GM23338 (cell line): Measurements from ENCODE around the gene GLRX2. TPM values are rescaled to one million over a fixed set of nuclear protein-coding genes. Genes with fewer than 3 reads are reported as not detected.

Source experiments
- ATAC-seq: fragments of 200-7000 bp; cut with Tn5 transposase; 3 replicates; pipeline ENCODE4 v1.9.1; 2020
- DNase-seq: peaks from one replicate; pipeline ENCODE4 v3.0.0-alpha.2; 2015; ENCODE audit warnings: low spot score
- H2AFZ ChIP-seq: fragments of 200-600 bp; sonication (generic); 2 replicates; pipeline ENCODE4 v1.8.0; 2016; ENCODE audit warnings: antibody characterized with exemption, mild to moderate bottlenecking, moderate library complexity
- H3F3A ChIP-seq: fragments of 200-600 bp; sonication (generic); replicated peaks from 2 replicates; pipeline ENCODE4 v1.8.0; 2017; ENCODE audit warnings: antibody characterized with exemption, mixed run types, low read depth
- H3K27ac ChIP-seq: fragments of 200-600 bp; sonication (generic); 2 replicates; pipeline ENCODE4 v1.6.1; 2016; ENCODE audit warnings: low read depth
- H3K27me3 ChIP-seq: fragments of 200-600 bp; sonication (generic); 2 replicates; pipeline ENCODE4 v1.8.0; 2016; ENCODE audit warnings: mild to moderate bottlenecking, mixed run types, moderate library complexity; ENCODE audit not compliant: insufficient read depth
- H3K36me3 ChIP-seq: fragments of 200-600 bp; sonication (generic); 2 replicates; pipeline ENCODE4 v1.8.0; 2016; ENCODE audit warnings: mild to moderate bottlenecking; ENCODE audit not compliant: insufficient read depth
- H3K4me1 ChIP-seq: fragments of 200-600 bp; sonication (generic); 2 replicates; pipeline ENCODE4 v1.8.0; 2016; ENCODE audit warnings: mild to moderate bottlenecking, moderate library complexity; ENCODE audit not compliant: insufficient read depth
- H3K4me2 ChIP-seq: fragments of 200-600 bp; sonication (generic); 2 replicates; pipeline ENCODE4 v1.7.1; 2017; ENCODE audit warnings: mixed run types
- H3K4me3 ChIP-seq: fragments of 200-600 bp; sonication (generic); 2 replicates; pipeline ENCODE4 v1.6.1; 2016; ENCODE audit warnings: mixed run types
- H3K79me2 ChIP-seq: fragments of 200-600 bp; sonication (generic); replicated peaks from 2 replicates; pipeline ENCODE4 v1.8.0; 2017; ENCODE audit warnings: mild to moderate bottlenecking; ENCODE audit not compliant: insufficient read depth
- H3K9me2 ChIP-seq: fragments of 200-600 bp; sonication (generic); 2 replicates; pipeline ENCODE4 v1.8.0; 2017; ENCODE audit not compliant: insufficient read depth
- H4K20me1 ChIP-seq: fragments of 200-600 bp; sonication (generic); replicated peaks from 2 replicates; pipeline ENCODE4 v1.8.0; 2017; ENCODE audit warnings: mild to moderate bottlenecking; ENCODE audit not compliant: insufficient read depth
- H3K27ac Mint-ChIP-seq: 2 replicates; pipeline ENCODE4 v1.8.0; 2020; ENCODE audit warnings: inconsistent platforms, mild to moderate bottlenecking, moderate library complexity, mixed read lengths
- H3K27me3 Mint-ChIP-seq: 3 replicates; pipeline ENCODE4 v1.8.0; 2022; ENCODE audit warnings: low read depth, mild to moderate bottlenecking, moderate library complexity, mixed read lengths, inconsistent platforms; ENCODE audit not compliant: insufficient read depth, poor library complexity
- H3K36me3 Mint-ChIP-seq: 3 replicates; pipeline ENCODE4 v1.8.0; 2021; ENCODE audit warnings: low read depth, mild to moderate bottlenecking, inconsistent platforms, moderate library complexity, mixed read lengths
- H3K4me1 Mint-ChIP-seq: 3 replicates; pipeline ENCODE4 v1.8.0; 2020; ENCODE audit warnings: mild to moderate bottlenecking, inconsistent platforms, mixed read lengths
- H3K4me3 Mint-ChIP-seq: 3 replicates; pipeline ENCODE4 v1.8.0; 2021; ENCODE audit warnings: moderate library complexity, mild to moderate bottlenecking, inconsistent platforms, mixed read lengths
- H3K9me3 Mint-ChIP-seq: 3 replicates; pipeline ENCODE4 v1.8.0; 2020; ENCODE audit warnings: moderate library complexity, mild to moderate bottlenecking, inconsistent platforms, mixed read lengths
- CREB1 ChIP-seq: fragments of 250-450 bp; sonication (Bioruptor Pico); IDR thresholded peaks from 2 replicates; pipeline ENCODE4 v1.5.0; 2020; ENCODE audit warnings: low read depth, mild to moderate bottlenecking, moderate library complexity
- CTCF ChIP-seq, 2 experiments: fragments of 200-600 bp in 1 of 2; sonication (generic) in 1 of 2; conservative IDR thresholded peaks; 2 replicates each; pipeline versions ENCODE4 v1.5.1 to v1.6.1; 2016 to 2017; ENCODE audit warnings: antibody characterized with exemption in 2 of 2, low read depth in 2 of 2, mild to moderate bottlenecking in 2 of 2, moderate library complexity in 1 of 2
- EZH2 ChIP-seq: fragments of 200-600 bp; sonication (generic); IDR thresholded peaks from one replicate; pipeline ENCODE4 v1.8.0; 2017; ENCODE audit warnings: antibody characterized with exemption, mild to moderate bottlenecking, low read depth; ENCODE audit not compliant: unreplicated experiment
- EZH2phosphoT487 ChIP-seq: fragments of 200-600 bp; sonication (generic); IDR thresholded peaks from one replicate; pipeline ENCODE4 v1.8.1; 2018; ENCODE audit warnings: antibody characterized with exemption; ENCODE audit not compliant: unreplicated experiment
- JUNB ChIP-seq: IDR thresholded peaks from one replicate; pipeline ENCODE4 v1.6.1; 2016; ENCODE audit warnings: antibody characterized with exemption; ENCODE audit not compliant: unreplicated experiment
- NANOG ChIP-seq: IDR thresholded peaks from 2 replicates; pipeline ENCODE4 v1.6.1; 2016; ENCODE audit warnings: antibody characterized with exemption, borderline replicate concordance
- POLR2AphosphoS5 ChIP-seq: IDR thresholded peaks from 2 replicates; pipeline ENCODE4 v1.6.1; 2016; ENCODE audit warnings: antibody characterized with exemption, low read depth
- STAT1 ChIP-seq: IDR thresholded peaks from one replicate; pipeline ENCODE4 v1.6.1; 2016; ENCODE audit warnings: antibody characterized with exemption; ENCODE audit not compliant: unreplicated experiment
- ZNF114 ChIP-seq: fragments of 250-450 bp; sonication (Bioruptor Pico); IDR thresholded peaks from 2 replicates; pipeline ENCODE4 v1.5.0; 2020; ENCODE audit warnings: mild to moderate bottlenecking, moderate library complexity
- ZNF331 ChIP-seq: fragments of 250-450 bp; sonication (Bioruptor Pico); IDR thresholded peaks from 2 replicates; pipeline ENCODE4 v1.5.0; 2020; ENCODE audit warnings: low read depth, mild to moderate bottlenecking, moderate library complexity
- polyA plus RNA-seq: library from polyadenylated mRNA; unstranded; fragments of >200 nt; fragmentation: Nextera tagmentation; extraction: Ambion mirVana; gene quantifications from 2 replicates; pipeline ENCODE4 v1.2.1, GENCODE V29; 2016
- total RNA-seq: library from RNA; depleted of rRNA; stranded (reverse); fragments of >200 nt; shearing (Covaris generic); gene quantifications from 2 replicates; pipeline ENCODE4 v1.2.3, GENCODE V29; 2014
- TF ChIP-seq, protein P1 (sequence below): fragments of 250-450 bp; sonication (Bioruptor Pico); IDR thresholded peaks from 2 replicates; pipeline ENCODE4 v1.5.0; 2020; ENCODE audit warnings: mild to moderate bottlenecking, moderate library complexity
- TF ChIP-seq, protein P2 (sequence below): IDR thresholded peaks from one replicate; pipeline ENCODE4 v1.6.1; 2018; ENCODE audit warnings: antibody characterized with exemption; ENCODE audit not compliant: unreplicated experiment
- TF ChIP-seq, protein P3 (sequence below): IDR thresholded peaks from 2 replicates; pipeline ENCODE4 v1.6.1; 2016; ENCODE audit warnings: antibody characterized with exemption

GLRX2 gene
- total and polyA plus RNA-seq, 2 experiments from 2014 or later = 7.7 to 28.3 TPM

DNA sequence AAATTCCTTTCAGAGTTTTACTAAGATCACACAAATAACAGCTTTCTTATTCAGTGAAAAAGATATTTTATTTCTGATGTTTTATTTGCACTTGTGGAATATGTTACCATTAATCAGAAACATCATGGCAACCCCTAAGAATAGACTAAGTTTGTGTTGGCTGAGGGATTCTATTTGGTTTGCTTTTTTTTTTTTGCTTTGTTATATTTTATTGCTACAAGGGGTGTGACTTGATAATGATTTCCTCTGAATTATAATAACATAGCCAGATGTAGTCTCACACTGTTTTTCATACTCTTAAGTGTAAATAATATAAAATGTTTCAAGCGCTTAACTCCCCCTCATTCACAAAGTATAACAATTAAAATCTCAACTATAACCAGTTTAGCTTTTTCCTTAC lies 20.0 kb downstream of the GLRX2 start:
- no peak for TF ChIP-seq JUNB
- no peak for TF ChIP-seq POLR2AphosphoS5
- TF ChIP-seq NANOG = no peak
- no peak for TF ChIP-seq ZNF114 (CRISPR knock-in tag)
- no peak for TF ChIP-seq EZH2
- no peak for TF ChIP-seq ZNF331 (CRISPR knock-in tag)
- TF ChIP-seq STAT1 = no peak
- TF ChIP-seq CREB1 (CRISPR knock-in tag) = no peak
- TF ChIP-seq, protein P1, sequence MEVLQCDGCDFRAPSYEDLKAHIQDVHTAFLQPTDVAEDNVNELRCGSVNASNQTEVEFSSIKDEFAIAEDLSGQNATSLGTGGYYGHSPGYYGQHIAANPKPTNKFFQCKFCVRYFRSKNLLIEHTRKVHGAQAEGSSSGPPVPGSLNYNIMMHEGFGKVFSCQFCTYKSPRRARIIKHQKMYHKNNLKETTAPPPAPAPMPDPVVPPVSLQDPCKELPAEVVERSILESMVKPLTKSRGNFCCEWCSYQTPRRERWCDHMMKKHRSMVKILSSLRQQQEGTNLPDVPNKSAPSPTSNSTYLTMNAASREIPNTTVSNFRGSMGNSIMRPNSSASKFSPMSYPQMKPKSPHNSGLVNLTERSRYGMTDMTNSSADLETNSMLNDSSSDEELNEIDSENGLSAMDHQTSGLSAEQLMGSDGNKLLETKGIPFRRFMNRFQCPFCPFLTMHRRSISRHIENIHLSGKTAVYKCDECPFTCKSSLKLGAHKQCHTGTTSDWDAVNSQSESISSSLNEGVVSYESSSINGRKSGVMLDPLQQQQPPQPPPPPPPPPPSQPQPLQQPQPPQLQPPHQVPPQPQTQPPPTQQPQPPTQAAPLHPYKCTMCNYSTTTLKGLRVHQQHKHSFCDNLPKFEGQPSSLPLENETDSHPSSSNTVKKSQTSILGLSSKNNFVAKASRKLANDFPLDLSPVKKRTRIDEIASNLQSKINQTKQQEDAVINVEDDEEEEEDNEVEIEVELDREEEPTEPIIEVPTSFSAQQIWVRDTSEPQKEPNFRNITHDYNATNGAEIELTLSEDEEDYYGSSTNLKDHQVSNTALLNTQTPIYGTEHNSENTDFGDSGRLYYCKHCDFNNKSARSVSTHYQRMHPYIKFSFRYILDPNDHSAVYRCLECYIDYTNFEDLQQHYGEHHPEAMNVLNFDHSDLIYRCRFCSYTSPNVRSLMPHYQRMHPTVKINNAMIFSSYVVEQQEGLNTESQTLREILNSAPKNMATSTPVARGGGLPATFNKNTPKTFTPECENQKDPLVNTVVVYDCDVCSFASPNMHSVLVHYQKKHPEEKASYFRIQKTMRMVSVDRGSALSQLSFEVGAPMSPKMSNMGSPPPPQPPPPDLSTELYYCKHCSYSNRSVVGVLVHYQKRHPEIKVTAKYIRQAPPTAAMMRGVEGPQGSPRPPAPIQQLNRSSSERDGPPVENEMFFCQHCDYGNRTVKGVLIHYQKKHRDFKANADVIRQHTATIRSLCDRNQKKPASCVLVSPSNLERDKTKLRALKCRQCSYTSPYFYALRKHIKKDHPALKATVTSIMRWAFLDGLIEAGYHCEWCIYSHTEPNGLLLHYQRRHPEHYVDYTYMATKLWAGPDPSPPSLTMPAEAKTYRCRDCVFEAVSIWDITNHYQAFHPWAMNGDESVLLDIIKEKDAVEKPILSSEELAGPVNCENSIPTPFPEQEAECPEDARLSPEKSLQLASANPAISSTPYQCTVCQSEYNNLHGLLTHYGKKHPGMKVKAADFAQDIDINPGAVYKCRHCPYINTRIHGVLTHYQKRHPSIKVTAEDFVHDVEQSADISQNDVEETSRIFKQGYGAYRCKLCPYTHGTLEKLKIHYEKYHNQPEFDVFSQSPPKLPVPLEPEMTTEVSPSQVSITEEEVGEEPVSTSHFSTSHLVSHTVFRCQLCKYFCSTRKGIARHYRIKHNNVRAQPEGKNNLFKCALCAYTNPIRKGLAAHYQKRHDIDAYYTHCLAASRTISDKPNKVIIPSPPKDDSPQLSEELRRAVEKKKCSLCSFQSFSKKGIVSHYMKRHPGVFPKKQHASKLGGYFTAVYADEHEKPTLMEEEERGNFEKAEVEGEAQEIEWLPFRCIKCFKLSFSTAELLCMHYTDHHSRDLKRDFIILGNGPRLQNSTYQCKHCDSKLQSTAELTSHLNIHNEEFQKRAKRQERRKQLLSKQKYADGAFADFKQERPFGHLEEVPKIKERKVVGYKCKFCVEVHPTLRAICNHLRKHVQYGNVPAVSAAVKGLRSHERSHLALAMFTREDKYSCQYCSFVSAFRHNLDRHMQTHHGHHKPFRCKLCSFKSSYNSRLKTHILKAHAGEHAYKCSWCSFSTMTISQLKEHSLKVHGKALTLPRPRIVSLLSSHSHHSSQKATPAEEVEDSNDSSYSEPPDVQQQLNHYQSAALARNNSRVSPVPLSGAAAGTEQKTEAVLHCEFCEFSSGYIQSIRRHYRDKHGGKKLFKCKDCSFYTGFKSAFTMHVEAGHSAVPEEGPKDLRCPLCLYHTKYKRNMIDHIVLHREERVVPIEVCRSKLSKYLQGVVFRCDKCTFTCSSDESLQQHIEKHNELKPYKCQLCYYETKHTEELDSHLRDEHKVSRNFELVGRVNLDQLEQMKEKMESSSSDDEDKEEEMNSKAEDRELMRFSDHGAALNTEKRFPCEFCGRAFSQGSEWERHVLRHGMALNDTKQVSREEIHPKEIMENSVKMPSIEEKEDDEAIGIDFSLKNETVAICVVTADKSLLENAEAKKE (CRISPR knock-in tag) = no peak
- TF ChIP-seq, protein P2, sequence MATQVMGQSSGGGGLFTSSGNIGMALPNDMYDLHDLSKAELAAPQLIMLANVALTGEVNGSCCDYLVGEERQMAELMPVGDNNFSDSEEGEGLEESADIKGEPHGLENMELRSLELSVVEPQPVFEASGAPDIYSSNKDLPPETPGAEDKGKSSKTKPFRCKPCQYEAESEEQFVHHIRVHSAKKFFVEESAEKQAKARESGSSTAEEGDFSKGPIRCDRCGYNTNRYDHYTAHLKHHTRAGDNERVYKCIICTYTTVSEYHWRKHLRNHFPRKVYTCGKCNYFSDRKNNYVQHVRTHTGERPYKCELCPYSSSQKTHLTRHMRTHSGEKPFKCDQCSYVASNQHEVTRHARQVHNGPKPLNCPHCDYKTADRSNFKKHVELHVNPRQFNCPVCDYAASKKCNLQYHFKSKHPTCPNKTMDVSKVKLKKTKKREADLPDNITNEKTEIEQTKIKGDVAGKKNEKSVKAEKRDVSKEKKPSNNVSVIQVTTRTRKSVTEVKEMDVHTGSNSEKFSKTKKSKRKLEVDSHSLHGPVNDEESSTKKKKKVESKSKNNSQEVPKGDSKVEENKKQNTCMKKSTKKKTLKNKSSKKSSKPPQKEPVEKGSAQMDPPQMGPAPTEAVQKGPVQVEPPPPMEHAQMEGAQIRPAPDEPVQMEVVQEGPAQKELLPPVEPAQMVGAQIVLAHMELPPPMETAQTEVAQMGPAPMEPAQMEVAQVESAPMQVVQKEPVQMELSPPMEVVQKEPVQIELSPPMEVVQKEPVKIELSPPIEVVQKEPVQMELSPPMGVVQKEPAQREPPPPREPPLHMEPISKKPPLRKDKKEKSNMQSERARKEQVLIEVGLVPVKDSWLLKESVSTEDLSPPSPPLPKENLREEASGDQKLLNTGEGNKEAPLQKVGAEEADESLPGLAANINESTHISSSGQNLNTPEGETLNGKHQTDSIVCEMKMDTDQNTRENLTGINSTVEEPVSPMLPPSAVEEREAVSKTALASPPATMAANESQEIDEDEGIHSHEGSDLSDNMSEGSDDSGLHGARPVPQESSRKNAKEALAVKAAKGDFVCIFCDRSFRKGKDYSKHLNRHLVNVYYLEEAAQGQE = no peak
- no peak for TF ChIP-seq CTCF (conservative IDR thresholded peaks at IDR 0.05; ENCODE audit: low read depth in 2 of 2)
- TF ChIP-seq, protein P3, sequence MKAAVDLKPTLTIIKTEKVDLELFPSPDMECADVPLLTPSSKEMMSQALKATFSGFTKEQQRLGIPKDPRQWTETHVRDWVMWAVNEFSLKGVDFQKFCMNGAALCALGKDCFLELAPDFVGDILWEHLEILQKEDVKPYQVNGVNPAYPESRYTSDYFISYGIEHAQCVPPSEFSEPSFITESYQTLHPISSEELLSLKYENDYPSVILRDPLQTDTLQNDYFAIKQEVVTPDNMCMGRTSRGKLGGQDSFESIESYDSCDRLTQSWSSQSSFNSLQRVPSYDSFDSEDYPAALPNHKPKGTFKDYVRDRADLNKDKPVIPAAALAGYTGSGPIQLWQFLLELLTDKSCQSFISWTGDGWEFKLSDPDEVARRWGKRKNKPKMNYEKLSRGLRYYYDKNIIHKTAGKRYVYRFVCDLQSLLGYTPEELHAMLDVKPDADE = no peak
- no peak for TF ChIP-seq EZH2phosphoT487
- no peaks in the 10 kb centered on the region for H3K9me2 ChIP-seq
- peaks cover 34% of the 10 kb centered on the region for H3K36me3 Mint-ChIP-seq
- ATAC-seq (no peak), DNase-seq (no peak)
- H3K27me3 ChIP-seq = no peaks in the 10 kb centered on the region
- peaks cover 23% of the 10 kb centered on the region; the same call in 1 of the 2 replicates for H3K36me3 ChIP-seq
- no peaks in the 10 kb centered on the region for H4K20me1 ChIP-seq
- peaks cover 5% of the 10 kb centered on the region; the same call in 2 of the 3 replicates for H3K4me1 Mint-ChIP-seq
- H3K27ac Mint-ChIP-seq = no peak overlapping the region
- no peak overlapping the region for H3K4me2 ChIP-seq
- H3K79me2 ChIP-seq = no peaks in the 10 kb centered on the region
- no peaks in the 10 kb centered on the region; the same call in 1 of the 2 replicates for H3K4me1 ChIP-seq
- no peak overlapping the region for H3K4me3 Mint-ChIP-seq
- no peaks in the 10 kb centered on the region for H3K9me3 Mint-ChIP-seq
- H3K27ac ChIP-seq = no peak overlapping the region
- H3K4me3 ChIP-seq = no peak overlapping the region
- H2AFZ ChIP-seq = no peak overlapping the region
- H3F3A ChIP-seq = no peaks in the 10 kb centered on the region
- H3K27me3 Mint-ChIP-seq = peaks cover 2% of the 10 kb centered on the region
